ENCODE measurements around the gene GBGT1. TPM values are rescaled to one million over a fixed set of nuclear protein-coding genes. Genes with fewer than 3 reads are reported as not detected.

The GBGT1 gene
- total and polyA plus RNA-seq, 9 of the 15 experiments (the other 6 are each of a cell fraction or from before 2014, with no cell fraction given), result 0.55 to 25.8 (median 13.7) TPM

DNA sequence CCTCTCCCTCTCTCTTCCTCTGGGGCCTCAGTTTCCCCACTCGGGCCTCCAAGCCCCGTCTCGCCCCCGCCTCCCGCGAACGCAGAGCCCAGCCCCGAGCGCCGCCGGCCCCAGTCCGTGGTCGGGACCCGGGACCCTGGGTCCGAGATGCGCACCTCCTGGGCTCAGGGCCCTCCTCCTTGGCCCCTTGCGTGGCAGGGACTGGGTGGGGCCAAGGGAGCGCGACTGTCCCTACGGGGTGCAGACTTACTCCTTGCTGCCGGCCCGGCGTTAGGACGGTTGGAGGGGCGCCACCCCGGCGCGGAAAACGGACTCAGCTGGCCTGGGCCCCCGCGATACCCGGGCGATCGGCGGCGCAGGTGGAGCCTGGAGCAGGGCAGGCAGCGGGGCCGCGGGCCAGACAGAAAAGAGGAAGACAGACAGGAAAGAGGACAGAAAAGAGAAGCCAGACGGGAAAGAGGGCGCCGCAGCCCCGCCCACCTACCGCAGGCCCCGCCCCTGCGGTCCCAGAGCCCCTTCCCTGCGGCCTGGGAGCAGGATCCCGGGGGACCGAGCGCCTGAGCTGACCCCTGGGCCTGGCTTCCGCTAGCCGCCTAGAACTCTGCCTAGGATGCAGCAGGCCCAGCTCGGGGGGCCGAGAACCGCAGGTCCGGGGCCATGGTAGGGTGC lies at the start of gene GBGT1 (continued):
- TF ChIP-seq ZNF212 (CRISPR knock-in tag; IDR thresholded peaks at IDR 0.05), result no peak
- TF ChIP-seq ZC3H11A (IDR thresholded peaks at IDR 0.05; ENCODE audit: low read depth, low read length), result no peak
- no peak for TF ChIP-seq GABPA (tag; conservative IDR thresholded peaks at IDR 0.05; ENCODE audit: low read depth)
- TF ChIP-seq, protein P1, sequence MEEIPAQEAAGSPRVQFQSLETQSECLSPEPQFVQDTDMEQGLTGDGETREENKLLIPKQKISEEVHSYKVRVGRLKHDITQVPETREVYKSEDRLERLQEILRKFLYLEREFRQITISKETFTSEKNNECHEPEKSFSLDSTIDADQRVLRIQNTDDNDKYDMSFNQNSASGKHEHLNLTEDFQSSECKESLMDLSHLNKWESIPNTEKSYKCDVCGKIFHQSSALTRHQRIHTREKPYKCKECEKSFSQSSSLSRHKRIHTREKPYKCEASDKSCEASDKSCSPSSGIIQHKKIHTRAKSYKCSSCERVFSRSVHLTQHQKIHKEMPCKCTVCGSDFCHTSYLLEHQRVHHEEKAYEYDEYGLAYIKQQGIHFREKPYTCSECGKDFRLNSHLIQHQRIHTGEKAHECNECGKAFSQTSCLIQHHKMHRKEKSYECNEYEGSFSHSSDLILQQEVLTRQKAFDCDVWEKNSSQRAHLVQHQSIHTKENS (CRISPR knock-in tag; IDR thresholded peaks at IDR 0.05), result no peak
- TF ChIP-seq MECOM (CRISPR knock-in tag; IDR thresholded peaks at IDR 0.05), result no peak
- no peak for TF ChIP-seq NEUROD1 (IDR thresholded peaks at IDR 0.05; ENCODE audit: borderline replicate concordance, low read depth, low read length, partially characterized antibody)
- TF ChIP-seq, protein P2, sequence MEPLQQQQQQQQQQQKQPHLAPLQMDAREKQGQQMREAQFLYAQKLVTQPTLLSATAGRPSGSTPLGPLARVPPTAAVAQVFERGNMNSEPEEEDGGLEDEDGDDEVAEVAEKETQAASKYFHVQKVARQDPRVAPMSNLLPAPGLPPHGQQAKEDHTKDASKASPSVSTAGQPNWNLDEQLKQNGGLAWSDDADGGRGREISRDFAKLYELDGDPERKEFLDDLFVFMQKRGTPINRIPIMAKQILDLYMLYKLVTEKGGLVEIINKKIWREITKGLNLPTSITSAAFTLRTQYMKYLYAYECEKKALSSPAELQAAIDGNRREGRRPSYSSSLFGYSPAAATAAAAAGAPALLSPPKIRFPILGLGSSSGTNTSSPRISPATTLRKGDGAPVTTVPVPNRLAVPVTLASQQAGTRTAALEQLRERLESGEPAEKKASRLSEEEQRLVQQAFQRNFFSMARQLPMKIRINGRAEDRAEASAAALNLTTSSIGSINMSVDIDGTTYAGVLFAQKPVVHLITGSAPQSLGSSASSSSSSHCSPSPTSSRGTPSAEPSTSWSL (CRISPR knock-in tag; IDR thresholded peaks at IDR 0.05; ENCODE audit: borderline replicate concordance), result no peak
- no peak for TF ChIP-seq MIER1 (IDR thresholded peaks at IDR 0.05; ENCODE audit: low read depth)
- peak; percentile 50; the same call in 1 of the 2 replicates for TF ChIP-seq EP400 (IDR thresholded peaks at IDR 0.05)
- TF ChIP-seq ILK (tag; IDR thresholded peaks at IDR 0.05; ENCODE audit: borderline replicate concordance, low read depth), result no peak
- TF ChIP-seq HDAC2 (IDR thresholded peaks at IDR 0.05), result no peak
- no peak for TF ChIP-seq ADNP (tag; IDR thresholded peaks at IDR 0.05)
- no peak for TF ChIP-seq DDX20 (tag; IDR thresholded peaks at IDR 0.05; ENCODE audit: low read depth)
- TF ChIP-seq BRD4 (IDR thresholded peaks at IDR 0.05), result no peak
- TF ChIP-seq, protein P3, sequence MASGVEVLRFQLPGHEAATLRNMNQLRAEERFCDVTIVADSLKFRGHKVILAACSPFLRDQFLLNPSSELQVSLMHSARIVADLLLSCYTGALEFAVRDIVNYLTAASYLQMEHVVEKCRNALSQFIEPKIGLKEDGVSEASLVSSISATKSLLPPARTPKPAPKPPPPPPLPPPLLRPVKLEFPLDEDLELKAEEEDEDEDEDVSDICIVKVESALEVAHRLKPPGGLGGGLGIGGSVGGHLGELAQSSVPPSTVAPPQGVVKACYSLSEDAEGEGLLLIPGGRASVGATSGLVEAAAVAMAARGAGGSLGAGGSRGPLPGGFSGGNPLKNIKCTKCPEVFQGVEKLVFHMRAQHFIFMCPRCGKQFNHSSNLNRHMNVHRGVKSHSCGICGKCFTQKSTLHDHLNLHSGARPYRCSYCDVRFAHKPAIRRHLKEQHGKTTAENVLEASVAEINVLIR (CRISPR knock-in tag; IDR thresholded peaks at IDR 0.05), result no peak
- no peak for TF ChIP-seq NR2F6 (CRISPR knock-in tag; IDR thresholded peaks at IDR 0.05)
- TF ChIP-seq ZNF445 (CRISPR knock-in tag; IDR thresholded peaks at IDR 0.05; ENCODE audit: low read depth), result no peak
- no peak for TF ChIP-seq ARHGAP35 (IDR thresholded peaks at IDR 0.05; ENCODE audit: partially characterized antibody)
- no peak for TF ChIP-seq POU5F1 (IDR thresholded peaks at IDR 0.05; ENCODE audit: borderline replicate concordance, low read depth, low read length, partially characterized antibody)
- no peak for TF ChIP-seq RAD51 (IDR thresholded peaks at IDR 0.05; ENCODE audit: borderline replicate concordance, low read depth)
- peak; percentile 49 for TF ChIP-seq POLR2B (IDR thresholded peaks at IDR 0.05; ENCODE audit: low read depth, partially characterized antibody)
- TF ChIP-seq SREBF2 (CRISPR knock-in tag; IDR thresholded peaks at IDR 0.05), result no peak
- no peak for TF ChIP-seq CTCF (IDR thresholded peaks at IDR 0.05 in 2 of 3, conservative IDR thresholded peaks at IDR 0.05 in 1 of 3; ENCODE audit: insufficient read depth in 2 of 3, low read depth in 1 of 3, low read length in 3 of 3)

Measured in K562 (cell line).